Astrocyte of the cerebellum (primary cell): ENCODE measurements around the gene UBTD1.

Source experiments
- DNase-seq: peaks from one replicate; pipeline ENCODE4 v3.0.0-alpha.2; 2011; ENCODE audit warnings: low read depth
- H3K4me3 ChIP-seq: 2 replicates; pipeline ENCODE4 v1.5.1; 2011; ENCODE audit warnings: mild to moderate bottlenecking, low read depth, low read length, moderate library complexity
- CTCF ChIP-seq: IDR thresholded peaks from 2 replicates; pipeline ENCODE4 v1.5.1; 2012; ENCODE audit warnings: low read length, low read depth, moderate library complexity, mild to moderate bottlenecking; ENCODE audit errors: missing control alignments
- in situ Hi-C: cut with HindIII; loops from 2 replicates; pipeline ENCODE4 v1.10.0; 2017; ENCODE audit warnings: low sequenced_read_pairs

The UBTD1 gene

GRCh38 chr10:97498841-97499560 is at the start of gene UBTD1:
TSS of gene UBTD1 (plus strand) at chr10:97498924. CDS start at chr10:97499204, 280 bp downstream.
- DNase-seq: no peak
- in situ Hi-C loops: no loop called here
- H3K4me3 ChIP-seq: peak within 1 kb of the TSS; percentile 81
- TF ChIP-seq CTCF: no peak

GRCh38 chr10:97450828-97451227 is 47.9 kb upstream of the UBTD1 start:
- in situ Hi-C loops: no loop called here
- no peak for DNase-seq
- no peak for TF ChIP-seq CTCF
- no peak overlapping the region for H3K4me3 ChIP-seq

GRCh38 chr10:97451605-97452004 is 47.1 kb upstream of the UBTD1 start:
- H3K4me3 ChIP-seq: no peak overlapping the region
- in situ Hi-C loops: no loop called here
- no peak for TF ChIP-seq CTCF
- no peak for DNase-seq

GRCh38 chr10:97452352-97452751 is 46.4 kb upstream of the UBTD1 start:
- in situ Hi-C loops: no loop called here
- no peak for DNase-seq
- no peak for TF ChIP-seq CTCF
- no peak overlapping the region for H3K4me3 ChIP-seq

GRCh38 chr10:97454330-97455036 is 44.2 kb upstream of the UBTD1 start:
- in situ Hi-C loops: no loop called here
- no peak overlapping the region for H3K4me3 ChIP-seq
- DNase-seq: no peak
- no peak for TF ChIP-seq CTCF

- in situ Hi-C loops: no loop called here
- no peak overlapping the region for H3K4me3 ChIP-seq
- TF ChIP-seq CTCF: no peak
- DNase-seq: no peak
These were observed 42.6 kb upstream of the UBTD1 start for GRCh38 chr10:97456034-97456685.
